Right ventricle myocardium superior (tissue), 1 donor: ENCODE results near the gene CBY2. TPM values are rescaled to one million over a fixed set of nuclear protein-coding genes. Genes with fewer than 3 reads are reported as not detected.
"Not testable (repeated sequence)": the region's sequence is repeated elsewhere in the genome, so short reads cannot be mapped to it uniquely, and the experiment has no call there.

Source experiments
- ATAC-seq: fragments of 200-7000 bp; cut with Tn5 transposase; one replicate; pipeline ENCODE4 v1.9.1; 2020; ENCODE audit warnings: mild to moderate bottlenecking; ENCODE audit not compliant: poor library complexity
- DNase-seq: peaks from one replicate; pipeline ENCODE4 v3.0.0-alpha.2; 2020
- intact Hi-C: fragments of 100-400 bp; cut with DNase I; formaldehyde crosslinking; loops from one replicate; pipeline ENCODE4 v1.11.2; 2022
- total RNA-seq: library from RNA; stranded (reverse); fragmentation: NEBNext Ultra II Directional; extraction: Animal tissue kit (Norgen Biotek cat#: 25700); gene quantifications from one replicate; pipeline ENCODE4 v1.2.1, GENCODE V29; 2021
- donor health status: DM: no; HTN: yes; CAD: no; lungs with severe emphysema.

The CBY2 gene
- total RNA-seq, 1 donor from 2014 or later, result not detected

- intact Hi-C loops, result no loop called here
Measured at GRCh38 chr13:45731455-45731854, 29.3 kb downstream of the CBY2 start.

GRCh38 chr13:45732916-45733315 is 30.8 kb downstream of the CBY2 start:
- DNase-seq (no peak), ATAC-seq (no peak)
- intact Hi-C loops, result no loop called here

More at GRCh38 chr13:45731455-45731854, 29.3 kb downstream of the CBY2 start:
- DNase-seq (no peak), ATAC-seq (no peak)

- DNase-seq, result no peak
- no peak for ATAC-seq
- intact Hi-C loops, result no loop called here
Measured at GRCh38 chr13:45733361-45733760, 31.2 kb downstream of the CBY2 start.

- no peak for DNase-seq
- intact Hi-C loops, result no loop called here
- no peak for ATAC-seq
Measured at GRCh38 chr13:45737571-45738017, 35.5 kb downstream of the CBY2 start.

- intact Hi-C loops, result no loop called here
- ATAC-seq, result no peak
Measured at GRCh38 chr13:45742985-45743384, 40.9 kb downstream of the CBY2 start.

GRCh38 chr13:45744979-45745378 is 42.9 kb downstream of the CBY2 start:
- DNase-seq (no peak), ATAC-seq (no peak)
- intact Hi-C loops, result no loop called here

More at GRCh38 chr13:45742985-45743384, 40.9 kb downstream of the CBY2 start:
- no peak for DNase-seq

GRCh38 chr13:45747071-45747470 is 45.0 kb downstream of the CBY2 start:
- DNase-seq, result no peak
- intact Hi-C loops, result no loop called here
- ATAC-seq, result no peak

- intact Hi-C loops, result no loop called here
- DNase-seq, result no peak
- ATAC-seq, result no peak
Measured at GRCh38 chr13:45748941-45749759, 47.0 kb downstream of the CBY2 start.

- intact Hi-C loops, result no loop called here
- ATAC-seq (no peak), DNase-seq (no peak)
Measured at GRCh38 chr13:45750566-45750965, 48.4 kb downstream of the CBY2 start.

- ATAC-seq (no peak), DNase-seq (no peak)
- intact Hi-C loops, result no loop called here
Measured at GRCh38 chr13:45751885-45752284, 49.8 kb downstream of the CBY2 start.

- intact Hi-C loops, result no loop called here
- no peak for DNase-seq
- ATAC-seq, result no peak
Measured at GRCh38 chr13:45752510-45752909, 50.4 kb downstream of the CBY2 start.

GRCh38 chr13:45756498-45756897 is 54.4 kb downstream of the CBY2 start:
- ATAC-seq, DNase-seq, intact Hi-C loops: not testable (repeated sequence)

- ATAC-seq, DNase-seq, intact Hi-C loops: not testable (repeated sequence)
Measured at GRCh38 chr13:45757589-45757988, 55.5 kb downstream of the CBY2 start.

- no peak for DNase-seq
- intact Hi-C loops, result no loop called here
Measured at GRCh38 chr13:45763419-45763818, 61.3 kb downstream of the CBY2 start.

More at GRCh38 chr13:45763419-45763818, 61.3 kb downstream of the CBY2 start:
- ATAC-seq, result no peak

Other genes with a start within 250 kb of the CBY2 start
- 12.9 TPM for gene COG3, start 237.4 kb upstream of the CBY2 start, total RNA-seq
- gene ERICH6B, start 86.6 kb upstream of the CBY2 start, total RNA-seq, result not detected
- gene SIAH3, start 149.4 kb downstream of the CBY2 start, total RNA-seq, result not detected